ENCODE data around the gene ASPG.

Gene ASPG

GRCh38 chr14:104085032-104085888 is at the start of gene ASPG:
Gene ASPG (plus strand): TSS chr14:104085700. CDS start chr14:104085771, 71 bp downstream.
- no peak within 1 kb of the TSS for H3K27ac ChIP-seq (ENCODE audit: low read length)
- no peak within 1 kb of the TSS for H2AFZ ChIP-seq (ENCODE audit: low read length)
- no peaks in the 10 kb centered on the region for H4K20me1 ChIP-seq (ENCODE audit: insufficient read depth, low read length)
- H3K36me3 ChIP-seq (replicated peaks; ENCODE audit: insufficient read depth, low read length) = no peaks in the 10 kb centered on the region
- DNase-seq = no peak
- TF ChIP-seq CTCF (IDR thresholded peaks at IDR 0.05; ENCODE audit: low read length) (no peak), EZH2phosphoT487 (IDR thresholded peaks at IDR 0.05; ENCODE audit: low read length) (no peak), EZH2 (optimal IDR thresholded peaks at IDR 0.05; ENCODE audit: low read depth, low read length) (no peak)
- H3K9me3 ChIP-seq (replicated peaks; ENCODE audit: insufficient read depth, low read length) = no peaks in the 10 kb centered on the region
- no peaks in the 10 kb centered on the region for H3K9me2 ChIP-seq (replicated peaks; ENCODE audit: insufficient read depth, low read length)
- no peak within 1 kb of the TSS for H3K4me3 ChIP-seq (ENCODE audit: low read length)
- H3K79me2 ChIP-seq (ENCODE audit: low read length) = no peaks in the 10 kb centered on the region
- H3K9ac ChIP-seq (ENCODE audit: low read length) = no peak within 1 kb of the TSS
- H3K27me3 ChIP-seq (replicated peaks; ENCODE audit: insufficient read depth, low read length) = peaks cover 35% of the 10 kb centered on the region
- H3K4me1 ChIP-seq (ENCODE audit: low read length) = no peaks in the 10 kb centered on the region
- no peak within 1 kb of the TSS for H3K4me2 ChIP-seq (ENCODE audit: low read depth, low read length)
- H3F3A ChIP-seq (ENCODE audit: insufficient read depth, low read length) = no peaks in the 10 kb centered on the region

- Histone ChIP-seq H3K36me3 (replicated peaks; ENCODE audit: insufficient read depth, low read length) (no peaks in the 10 kb centered on the region), H3K4me1 (ENCODE audit: low read length) (no peaks in the 10 kb centered on the region), H3K27ac (ENCODE audit: low read length) (no peak overlapping the region), H4K20me1 (ENCODE audit: insufficient read depth, low read length) (no peaks in the 10 kb centered on the region), H3K4me2 (ENCODE audit: low read depth, low read length) (no peak overlapping the region), H3K27me3 (replicated peaks; ENCODE audit: insufficient read depth, low read length) (peaks cover 4% of the 10 kb centered on the region), H3K79me2 (ENCODE audit: low read length) (no peaks in the 10 kb centered on the region), H2AFZ (ENCODE audit: low read length) (no peak overlapping the region), H3K9me3 (replicated peaks; ENCODE audit: insufficient read depth, low read length) (no peaks in the 10 kb centered on the region), H3K4me3 (ENCODE audit: low read length) (no peak overlapping the region), H3F3A (ENCODE audit: insufficient read depth, low read length) (no peaks in the 10 kb centered on the region), H3K9me2 (replicated peaks; ENCODE audit: insufficient read depth, low read length) (no peaks in the 10 kb centered on the region), H3K9ac (ENCODE audit: low read length) (no peak overlapping the region)
- no peak for DNase-seq
- TF ChIP-seq CTCF (IDR thresholded peaks at IDR 0.05; ENCODE audit: low read length) (no peak), EZH2 (optimal IDR thresholded peaks at IDR 0.05; ENCODE audit: low read depth, low read length) (no peak), EZH2phosphoT487 (IDR thresholded peaks at IDR 0.05; ENCODE audit: low read length) (no peak)
These were observed 49.3 kb upstream of the ASPG start for GRCh38 chr14:104036212-104036611.

- H3F3A ChIP-seq (ENCODE audit: insufficient read depth, low read length) = no peaks in the 10 kb centered on the region
- peaks cover 7% of the 10 kb centered on the region for H3K27me3 ChIP-seq (replicated peaks; ENCODE audit: insufficient read depth, low read length)
- H3K27ac ChIP-seq (ENCODE audit: low read length) = no peak overlapping the region
- DNase-seq = no peak
- H3K79me2 ChIP-seq (ENCODE audit: low read length) = no peaks in the 10 kb centered on the region
- no peaks in the 10 kb centered on the region for H3K36me3 ChIP-seq (replicated peaks; ENCODE audit: insufficient read depth, low read length)
- TF ChIP-seq CTCF (IDR thresholded peaks at IDR 0.05; ENCODE audit: low read length) = no peak
- TF ChIP-seq EZH2 (optimal IDR thresholded peaks at IDR 0.05; ENCODE audit: low read depth, low read length) = no peak
- TF ChIP-seq EZH2phosphoT487 (IDR thresholded peaks at IDR 0.05; ENCODE audit: low read length) = no peak
- no peaks in the 10 kb centered on the region for H3K4me1 ChIP-seq (ENCODE audit: low read length)
- no peaks in the 10 kb centered on the region for H4K20me1 ChIP-seq (ENCODE audit: insufficient read depth, low read length)
- H3K4me2 ChIP-seq (ENCODE audit: low read depth, low read length) = no peak overlapping the region
- no peak overlapping the region for H3K4me3 ChIP-seq (ENCODE audit: low read length)
- H3K9me3 ChIP-seq (replicated peaks; ENCODE audit: insufficient read depth, low read length) = no peaks in the 10 kb centered on the region
- no peak overlapping the region for H3K9ac ChIP-seq (ENCODE audit: low read length)
- H2AFZ ChIP-seq (ENCODE audit: low read length) = no peak overlapping the region
- no peaks in the 10 kb centered on the region for H3K9me2 ChIP-seq (replicated peaks; ENCODE audit: insufficient read depth, low read length)
These were observed 48.4 kb upstream of the ASPG start for GRCh38 chr14:104037074-104037473.
